ENCODE results near the gene TLR7. TPM values are rescaled to one million over a fixed set of nuclear protein-coding genes. Genes with fewer than 3 reads are reported as not detected.

TLR7 gene
- total RNA-seq = under 1 TPM in 1 of 2 experiments, not detected in 1; 0.04 TPM

GRCh38 chrX:12866451-12867377 is at the start of gene TLR7:
Gene TLR7 (plus strand): TSS chrX:12867072. CDS start chrX:12867579, 507 bp downstream.
- no peak within 1 kb of the TSS for H3K4me3 Mint-ChIP-seq
- H3K36me3 Mint-ChIP-seq (ENCODE audit: low read depth) = peaks cover 2% of the 10 kb centered on the region
- no peak for DNase-seq
- ChIA-PET CTCF (interaction anchor here (0.6 kb wide), 1 partner anchor 36 kb away, joined by 3 read pairs; no protein-coding TSS in a partner anchor), POLR2A (no interaction called here)
- peaks cover 5% of the 10 kb centered on the region for H3K4me1 Mint-ChIP-seq
- H3K27ac Mint-ChIP-seq = no peak within 1 kb of the TSS
- no peaks in the 10 kb centered on the region for H3K9me3 Mint-ChIP-seq (ENCODE audit: low read depth)
- intact Hi-C loops (cut with DNase I, micrococcal nuclease) = no loop called here
- no peak for ATAC-seq
- H3K27me3 Mint-ChIP-seq = no peaks in the 10 kb centered on the region

GRCh38 chrX:12817528-12817927 is 49.3 kb upstream of the TLR7 start:
- POLR2A ChIA-PET = no interaction called here
- ATAC-seq (no peak), DNase-seq (no peak)
- no peaks in the 10 kb centered on the region for H3K4me1 Mint-ChIP-seq
- no peak overlapping the region for H3K27ac Mint-ChIP-seq
- intact Hi-C loops (cut with DNase I, micrococcal nuclease) = loop anchor here in 1 of 2 experiments (10.0 kb wide), 1 partner anchor 667 kb away; no protein-coding TSS in a partner anchor
- H3K9me3 Mint-ChIP-seq (ENCODE audit: low read depth) = no peaks in the 10 kb centered on the region
- peaks cover 40% of the 10 kb centered on the region for H3K36me3 Mint-ChIP-seq (ENCODE audit: low read depth)
- H3K27me3 Mint-ChIP-seq = no peaks in the 10 kb centered on the region
- no peak overlapping the region for H3K4me3 Mint-ChIP-seq
- CTCF ChIA-PET = no interaction called here

GRCh38 chrX:12819222-12819621 is 47.6 kb upstream of the TLR7 start:
- intact Hi-C loops (cut with DNase I, micrococcal nuclease) = loop anchor here in 1 of 2 experiments (10.0 kb wide), 1 partner anchor 666 kb away; no protein-coding TSS in a partner anchor
- Mint-ChIP-seq H3K27me3 (no peaks in the 10 kb centered on the region), H3K4me3 (no peak overlapping the region), H3K9me3 (ENCODE audit: low read depth) (no peaks in the 10 kb centered on the region), H3K4me1 (no peaks in the 10 kb centered on the region), H3K27ac (no peak overlapping the region), H3K36me3 (ENCODE audit: low read depth) (peaks cover 36% of the 10 kb centered on the region)
- no peak for ATAC-seq
- DNase-seq = no peak
- CTCF ChIA-PET = interaction anchor here (1.0 kb wide), 1 partner anchor 74 kb away, joined by 5 read pairs; no protein-coding TSS in a partner anchor
- POLR2A ChIA-PET = no interaction called here

GRCh38 chrX:12820737-12821136 is 46.1 kb upstream of the TLR7 start:
- Mint-ChIP-seq H3K27ac (no peak overlapping the region), H3K9me3 (ENCODE audit: low read depth) (no peaks in the 10 kb centered on the region), H3K4me3 (no peak overlapping the region), H3K27me3 (no peaks in the 10 kb centered on the region), H3K4me1 (no peaks in the 10 kb centered on the region), H3K36me3 (ENCODE audit: low read depth) (peaks cover 34% of the 10 kb centered on the region)
- CTCF ChIA-PET = interaction anchor here (0.8 kb wide), 1 partner anchor 26 kb away, joined by 3 read pairs; no protein-coding TSS in a partner anchor
- ATAC-seq (no peak), DNase-seq (no peak)
- POLR2A ChIA-PET = no interaction called here
- intact Hi-C loops (cut with DNase I, micrococcal nuclease) = no loop called here

GRCh38 chrX:12824944-12825343 is 41.9 kb upstream of the TLR7 start:
- H3K36me3 Mint-ChIP-seq (ENCODE audit: low read depth) = peaks cover 26% of the 10 kb centered on the region
- H3K9me3 Mint-ChIP-seq (ENCODE audit: low read depth) = no peaks in the 10 kb centered on the region
- CTCF ChIA-PET = interaction anchor here (1.1 to 1.3 kb wide), 2 partner anchors 11 to 48 kb away, joined by 3 read pairs; no protein-coding TSS in a partner anchor
- intact Hi-C loops (cut with DNase I, micrococcal nuclease) = no loop called here
- DNase-seq (no peak), ATAC-seq (no peak)
- H3K4me1 Mint-ChIP-seq = no peaks in the 10 kb centered on the region
- H3K4me3 Mint-ChIP-seq = no peak overlapping the region
- H3K27me3 Mint-ChIP-seq = no peaks in the 10 kb centered on the region
- H3K27ac Mint-ChIP-seq = no peak overlapping the region
- POLR2A ChIA-PET = no interaction called here

GRCh38 chrX:12825801-12826200 is 41.1 kb upstream of the TLR7 start:
- ChIA-PET POLR2A (no interaction called here), CTCF (interaction anchor here (1.3 kb wide), 1 partner anchor 12 kb away, joined by 3 read pairs; no protein-coding TSS in a partner anchor)
- Mint-ChIP-seq H3K27me3 (no peaks in the 10 kb centered on the region), H3K27ac (no peak overlapping the region), H3K4me1 (no peaks in the 10 kb centered on the region), H3K4me3 (no peak overlapping the region), H3K9me3 (ENCODE audit: low read depth) (no peaks in the 10 kb centered on the region), H3K36me3 (ENCODE audit: low read depth) (peaks cover 22% of the 10 kb centered on the region)
- intact Hi-C loops (cut with DNase I, micrococcal nuclease) = no loop called here
- ATAC-seq (no peak), DNase-seq (no peak)

GRCh38 chrX:12843061-12843667 is 23.7 kb upstream of the TLR7 start:
- DNase-seq (no peak), ATAC-seq (peak; percentile 57)
- ChIA-PET POLR2A (no interaction called here), CTCF (no interaction called here)
- H3K27ac Mint-ChIP-seq = peak overlapping the region; percentile 96
- H3K4me1 Mint-ChIP-seq = peaks cover 14% of the 10 kb centered on the region
- H3K9me3 Mint-ChIP-seq (ENCODE audit: low read depth) = no peaks in the 10 kb centered on the region
- H3K36me3 Mint-ChIP-seq (ENCODE audit: low read depth) = no peaks in the 10 kb centered on the region
- intact Hi-C loops (cut with DNase I, micrococcal nuclease) = no loop called here
- H3K4me3 Mint-ChIP-seq = peak overlapping the region; percentile 57
- H3K27me3 Mint-ChIP-seq = no peaks in the 10 kb centered on the region

- Mint-ChIP-seq H3K4me1 (peaks cover 14% of the 10 kb centered on the region), H3K36me3 (ENCODE audit: low read depth) (no peaks in the 10 kb centered on the region), H3K9me3 (ENCODE audit: low read depth) (peaks cover 1% of the 10 kb centered on the region), H3K27ac (peak overlapping the region; percentile 96), H3K4me3 (peak overlapping the region; percentile 57), H3K27me3 (no peaks in the 10 kb centered on the region)
- no peak for DNase-seq
- ATAC-seq = peak; percentile 78
- ChIA-PET CTCF (no interaction called here), POLR2A (no interaction called here)
- intact Hi-C loops (cut with DNase I, micrococcal nuclease) = no loop called here
Observed at GRCh38 chrX:12843668-12844279, 23.1 kb upstream of the TLR7 start.

- intact Hi-C loops (cut with DNase I, micrococcal nuclease) = no loop called here
- Mint-ChIP-seq H3K36me3 (ENCODE audit: low read depth) (no peaks in the 10 kb centered on the region), H3K27me3 (no peaks in the 10 kb centered on the region), H3K4me1 (peaks cover 14% of the 10 kb centered on the region), H3K27ac (peak overlapping the region; percentile 96), H3K9me3 (ENCODE audit: low read depth) (peaks cover 3% of the 10 kb centered on the region), H3K4me3 (peak overlapping the region; percentile 57)
- ChIA-PET POLR2A (no interaction called here), CTCF (no interaction called here)
- peak; percentile 68 for ATAC-seq
- no peak for DNase-seq
Observed at GRCh38 chrX:12844319-12844718, 22.6 kb upstream of the TLR7 start.

GRCh38 chrX:12865359-12865758 is 1.5 kb upstream of the TLR7 start:
- Mint-ChIP-seq H3K27ac (no peak overlapping the region), H3K4me1 (peaks cover 5% of the 10 kb centered on the region), H3K27me3 (no peaks in the 10 kb centered on the region), H3K36me3 (ENCODE audit: low read depth) (peaks cover 2% of the 10 kb centered on the region), H3K9me3 (ENCODE audit: low read depth) (no peaks in the 10 kb centered on the region), H3K4me3 (no peak overlapping the region)
- CTCF ChIA-PET = no interaction called here
- POLR2A ChIA-PET = no interaction called here
- ATAC-seq = no peak
- intact Hi-C loops (cut with DNase I, micrococcal nuclease) = no loop called here
- DNase-seq = no peak

GRCh38 chrX:12867685-12868084 is 813 bp downstream of the TLR7 start:
- Mint-ChIP-seq H3K4me3 (no peak overlapping the region), H3K27ac (no peak overlapping the region), H3K9me3 (ENCODE audit: low read depth) (no peaks in the 10 kb centered on the region), H3K36me3 (ENCODE audit: low read depth) (peaks cover 2% of the 10 kb centered on the region), H3K27me3 (no peaks in the 10 kb centered on the region), H3K4me1 (peaks cover 5% of the 10 kb centered on the region)
- ChIA-PET CTCF (no interaction called here), POLR2A (no interaction called here)
- ATAC-seq (no peak), DNase-seq (peak; percentile 8)
- intact Hi-C loops (cut with DNase I, micrococcal nuclease) = no loop called here
